Measurements from ENCODE around the gene DHRS4L2.
"Not testable (repeated sequence)": the region's sequence is repeated elsewhere in the genome, so short reads cannot be mapped to it uniquely, and the experiment has no call there.

Gene DHRS4L2

GRCh38 chr14:23977208-23977607, 11.5 kb upstream of the DHRS4L2 start:
- H3K9ac ChIP-seq (ENCODE audit: low read length); H3K4me2 ChIP-seq (ENCODE audit: low read depth, low read length, poor library complexity, severe bottlenecking); H3K9me2 ChIP-seq (replicated peaks; ENCODE audit: insufficient read depth, low read length); H3K4me3 ChIP-seq (ENCODE audit: insufficient read depth, low read length, poor library complexity, severe bottlenecking); H3K27ac ChIP-seq (ENCODE audit: low read depth, low read length); H3K79me2 ChIP-seq (ENCODE audit: insufficient read depth, low read length); H3K9me3 ChIP-seq (ENCODE audit: insufficient read depth, low read length); H2AFZ ChIP-seq (ENCODE audit: low read depth, low read length, severe bottlenecking); H3K36me3 ChIP-seq (ENCODE audit: low read length); H3F3A ChIP-seq (ENCODE audit: insufficient read depth); H3K27me3 ChIP-seq (ENCODE audit: low read length); H4K20me1 ChIP-seq (ENCODE audit: low read depth, low read length): not testable (repeated sequence)

DNA sequence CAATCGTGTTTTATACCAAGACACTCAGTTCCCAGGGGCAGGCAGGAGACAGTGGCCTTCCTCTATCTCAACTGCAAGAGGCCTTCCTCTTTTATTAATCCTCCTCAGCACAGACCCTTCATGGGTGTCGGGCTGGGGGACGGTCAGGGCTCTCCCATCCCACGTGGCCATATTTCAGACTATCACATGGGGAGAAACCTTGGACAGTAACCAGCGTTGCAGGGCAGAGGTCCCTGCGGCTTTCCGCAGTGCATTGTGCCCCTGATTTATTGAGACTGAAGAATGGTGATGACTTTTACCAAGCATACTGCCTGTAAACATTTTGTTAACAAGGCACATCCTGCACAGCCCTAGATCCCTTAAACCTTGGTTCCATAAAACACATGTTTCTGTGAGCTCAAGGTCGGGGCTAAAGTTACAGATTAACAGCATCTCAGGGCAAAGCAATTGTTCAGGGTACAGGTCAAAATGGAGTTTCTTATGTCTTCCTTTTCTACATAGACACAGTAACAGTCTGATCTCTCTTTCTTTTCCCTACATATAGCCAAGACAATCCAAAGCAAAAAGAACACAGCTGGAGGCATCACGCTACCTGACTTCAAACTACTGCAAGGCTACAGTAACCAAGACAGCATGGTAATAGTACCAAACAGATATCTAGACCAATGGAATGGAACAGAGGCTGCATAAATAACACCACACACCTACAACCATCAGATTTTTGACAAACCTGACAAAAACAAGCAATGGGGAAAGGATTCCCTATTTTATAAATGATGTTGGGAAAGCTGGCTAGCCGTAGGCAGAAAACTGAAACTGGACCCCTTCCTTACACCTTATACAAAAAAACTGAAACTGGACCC, 6.5 kb upstream of the DHRS4L2 start:
- H3K36me3 ChIP-seq (ENCODE audit: low read length); H3F3A ChIP-seq (ENCODE audit: insufficient read depth); H3K4me2 ChIP-seq (ENCODE audit: low read depth, low read length, poor library complexity, severe bottlenecking); H3K79me2 ChIP-seq (ENCODE audit: insufficient read depth, low read length); H2AFZ ChIP-seq (ENCODE audit: low read depth, low read length, severe bottlenecking); H3K9ac ChIP-seq (ENCODE audit: low read length); H3K27ac ChIP-seq (ENCODE audit: low read depth, low read length); H4K20me1 ChIP-seq (ENCODE audit: low read depth, low read length); H3K9me2 ChIP-seq (replicated peaks; ENCODE audit: insufficient read depth, low read length); H3K9me3 ChIP-seq (ENCODE audit: insufficient read depth, low read length); H3K27me3 ChIP-seq (ENCODE audit: low read length); H3K4me3 ChIP-seq (ENCODE audit: insufficient read depth, low read length, poor library complexity, severe bottlenecking): not testable (repeated sequence)

DNA sequence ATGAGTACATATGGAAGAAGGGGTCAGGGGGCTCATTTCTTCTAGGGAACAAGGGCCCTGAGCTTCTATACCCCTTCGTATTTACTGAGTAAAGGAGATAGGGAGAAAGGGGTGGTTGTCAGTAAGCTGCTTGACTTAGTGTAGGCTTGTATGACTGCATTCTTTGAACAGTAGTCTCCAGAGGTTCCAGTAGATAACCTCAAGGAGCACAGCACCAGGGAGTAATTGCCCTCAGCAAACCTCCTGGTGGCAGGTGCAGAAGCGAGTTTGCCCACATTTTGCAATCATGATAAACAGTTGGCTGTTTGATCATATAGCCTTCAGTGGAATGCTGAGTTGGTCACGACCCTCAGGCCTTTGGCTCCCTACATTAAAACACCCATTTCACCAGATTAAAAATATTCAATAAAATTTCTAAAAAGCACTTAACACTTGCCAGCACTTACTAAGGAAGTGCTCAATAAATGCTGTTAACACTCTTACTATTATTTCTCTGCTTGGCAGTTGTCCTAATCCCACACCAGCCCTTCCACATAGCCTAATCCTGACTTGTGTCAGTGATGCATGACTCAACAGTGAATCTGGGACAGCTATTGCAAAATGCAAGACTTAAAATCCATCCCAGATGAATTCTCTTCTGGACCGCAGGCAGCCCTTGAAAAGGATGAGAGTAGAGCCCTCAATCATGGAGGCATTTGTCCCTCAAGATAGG, 3.7 kb upstream of the DHRS4L2 start:
- TF ChIP-seq, protein P1, sequence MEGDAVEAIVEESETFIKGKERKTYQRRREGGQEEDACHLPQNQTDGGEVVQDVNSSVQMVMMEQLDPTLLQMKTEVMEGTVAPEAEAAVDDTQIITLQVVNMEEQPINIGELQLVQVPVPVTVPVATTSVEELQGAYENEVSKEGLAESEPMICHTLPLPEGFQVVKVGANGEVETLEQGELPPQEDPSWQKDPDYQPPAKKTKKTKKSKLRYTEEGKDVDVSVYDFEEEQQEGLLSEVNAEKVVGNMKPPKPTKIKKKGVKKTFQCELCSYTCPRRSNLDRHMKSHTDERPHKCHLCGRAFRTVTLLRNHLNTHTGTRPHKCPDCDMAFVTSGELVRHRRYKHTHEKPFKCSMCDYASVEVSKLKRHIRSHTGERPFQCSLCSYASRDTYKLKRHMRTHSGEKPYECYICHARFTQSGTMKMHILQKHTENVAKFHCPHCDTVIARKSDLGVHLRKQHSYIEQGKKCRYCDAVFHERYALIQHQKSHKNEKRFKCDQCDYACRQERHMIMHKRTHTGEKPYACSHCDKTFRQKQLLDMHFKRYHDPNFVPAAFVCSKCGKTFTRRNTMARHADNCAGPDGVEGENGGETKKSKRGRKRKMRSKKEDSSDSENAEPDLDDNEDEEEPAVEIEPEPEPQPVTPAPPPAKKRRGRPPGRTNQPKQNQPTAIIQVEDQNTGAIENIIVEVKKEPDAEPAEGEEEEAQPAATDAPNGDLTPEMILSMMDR (IDR thresholded peaks at IDR 0.05; ENCODE audit: insufficient read depth, low read length, poor library complexity, severe bottlenecking): no peak
- TF ChIP-seq EZH2phosphoT487 (conservative IDR thresholded peaks at IDR 0.05; ENCODE audit: low read length): no peak
- H3K4me2 ChIP-seq (ENCODE audit: low read depth, low read length, poor library complexity, severe bottlenecking): no peak overlapping the region
- H3K27ac ChIP-seq (ENCODE audit: low read depth, low read length): no peak overlapping the region
- H3K4me3 ChIP-seq (ENCODE audit: insufficient read depth, low read length, poor library complexity, severe bottlenecking): no peak overlapping the region
- no peaks in the 10 kb centered on the region for H3K9me3 ChIP-seq (ENCODE audit: insufficient read depth, low read length)
- H2AFZ ChIP-seq (ENCODE audit: low read depth, low read length, severe bottlenecking): no peak overlapping the region
- H3K9me2 ChIP-seq (replicated peaks; ENCODE audit: insufficient read depth, low read length): no peaks in the 10 kb centered on the region
- H3K36me3 ChIP-seq (ENCODE audit: low read length): no peaks in the 10 kb centered on the region
- H3K27me3 ChIP-seq (ENCODE audit: low read length): no peaks in the 10 kb centered on the region
- no peak overlapping the region for H3K9ac ChIP-seq (ENCODE audit: low read length)
- no peaks in the 10 kb centered on the region for H4K20me1 ChIP-seq (ENCODE audit: low read depth, low read length)
- no peaks in the 10 kb centered on the region for H3F3A ChIP-seq (ENCODE audit: insufficient read depth)
- H3K79me2 ChIP-seq (ENCODE audit: insufficient read depth, low read length): no peaks in the 10 kb centered on the region

- peak overlapping the region; percentile 38 for H3K4me2 ChIP-seq (ENCODE audit: low read depth, low read length, poor library complexity, severe bottlenecking)
- H3K4me3 ChIP-seq (ENCODE audit: insufficient read depth, low read length, poor library complexity, severe bottlenecking); H2AFZ ChIP-seq (ENCODE audit: low read depth, low read length, severe bottlenecking); H3K27ac ChIP-seq (ENCODE audit: low read depth, low read length); H4K20me1 ChIP-seq (ENCODE audit: low read depth, low read length); H3K9me2 ChIP-seq (replicated peaks; ENCODE audit: insufficient read depth, low read length); H3K27me3 ChIP-seq (ENCODE audit: low read length); H3K79me2 ChIP-seq (ENCODE audit: insufficient read depth, low read length); H3F3A ChIP-seq (ENCODE audit: insufficient read depth); H3K9me3 ChIP-seq (ENCODE audit: insufficient read depth, low read length); H3K36me3 ChIP-seq (ENCODE audit: low read length); H3K9ac ChIP-seq (ENCODE audit: low read length): not testable (repeated sequence)
Observed at GRCh38 chr14:23988223-23988606, 514 bp upstream of the DHRS4L2 start.

DNA sequence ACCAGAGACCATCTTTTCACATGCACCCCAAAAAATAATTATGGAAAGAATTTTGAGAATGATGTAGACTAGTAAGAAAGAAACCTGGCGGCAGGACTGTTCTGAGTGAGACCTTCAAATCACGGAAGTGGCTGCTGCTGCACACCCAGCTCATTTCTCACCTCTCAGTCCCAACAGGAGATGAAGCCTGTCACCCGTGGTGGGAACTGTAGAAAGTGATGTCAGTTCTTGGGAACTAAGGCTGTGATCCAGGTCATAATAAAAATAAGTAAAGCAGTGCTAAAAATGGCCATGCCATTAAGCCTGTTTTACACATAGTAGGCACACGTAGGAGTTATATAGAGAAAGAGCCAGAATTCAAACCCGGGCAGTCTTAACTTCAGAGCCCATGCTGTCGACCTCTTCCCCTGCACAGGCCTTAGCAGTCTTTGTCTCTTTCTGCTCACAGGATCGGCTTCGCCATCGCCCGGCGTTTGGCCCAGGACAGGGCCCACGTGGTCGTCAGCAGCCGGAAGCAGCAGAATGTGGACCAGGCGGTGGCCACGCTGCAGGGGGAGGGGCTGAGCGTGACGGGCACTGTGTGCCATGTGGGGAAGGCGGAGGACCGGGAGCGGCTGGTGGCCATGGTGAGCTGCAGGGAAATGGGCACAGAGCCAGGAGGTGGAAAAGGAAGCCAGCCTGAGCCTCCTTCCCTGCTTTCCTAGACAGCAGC, 1.2 kb downstream of the DHRS4L2 start:
- not testable (repeated sequence) for H3F3A ChIP-seq (ENCODE audit: insufficient read depth); H3K9ac ChIP-seq (ENCODE audit: low read length); H4K20me1 ChIP-seq (ENCODE audit: low read depth, low read length); H3K4me3 ChIP-seq (ENCODE audit: insufficient read depth, low read length, poor library complexity, severe bottlenecking); H3K27ac ChIP-seq (ENCODE audit: low read depth, low read length); H2AFZ ChIP-seq (ENCODE audit: low read depth, low read length, severe bottlenecking); H3K27me3 ChIP-seq (ENCODE audit: low read length); H3K4me2 ChIP-seq (ENCODE audit: low read depth, low read length, poor library complexity, severe bottlenecking); H3K9me2 ChIP-seq (replicated peaks; ENCODE audit: insufficient read depth, low read length); H3K36me3 ChIP-seq (ENCODE audit: low read length); H3K9me3 ChIP-seq (ENCODE audit: insufficient read depth, low read length); H3K79me2 ChIP-seq (ENCODE audit: insufficient read depth, low read length)

- not testable (repeated sequence) for H3F3A ChIP-seq (ENCODE audit: insufficient read depth); H3K9me3 ChIP-seq (ENCODE audit: insufficient read depth, low read length); H3K27ac ChIP-seq (ENCODE audit: low read depth, low read length); H2AFZ ChIP-seq (ENCODE audit: low read depth, low read length, severe bottlenecking); H3K9me2 ChIP-seq (replicated peaks; ENCODE audit: insufficient read depth, low read length); H3K4me3 ChIP-seq (ENCODE audit: insufficient read depth, low read length, poor library complexity, severe bottlenecking); H3K79me2 ChIP-seq (ENCODE audit: insufficient read depth, low read length); H3K4me2 ChIP-seq (ENCODE audit: low read depth, low read length, poor library complexity, severe bottlenecking); H3K27me3 ChIP-seq (ENCODE audit: low read length); H3K36me3 ChIP-seq (ENCODE audit: low read length); H4K20me1 ChIP-seq (ENCODE audit: low read depth, low read length); H3K9ac ChIP-seq (ENCODE audit: low read length)
Observed at GRCh38 chr14:23990961-23991360, 2.2 kb downstream of the DHRS4L2 start.

- not testable (repeated sequence) for H2AFZ ChIP-seq (ENCODE audit: low read depth, low read length, severe bottlenecking); H4K20me1 ChIP-seq (ENCODE audit: low read depth, low read length); H3K4me2 ChIP-seq (ENCODE audit: low read depth, low read length, poor library complexity, severe bottlenecking); H3K9me2 ChIP-seq (replicated peaks; ENCODE audit: insufficient read depth, low read length); H3F3A ChIP-seq (ENCODE audit: insufficient read depth); H3K79me2 ChIP-seq (ENCODE audit: insufficient read depth, low read length); H3K36me3 ChIP-seq (ENCODE audit: low read length); H3K27ac ChIP-seq (ENCODE audit: low read depth, low read length); H3K9ac ChIP-seq (ENCODE audit: low read length); H3K9me3 ChIP-seq (ENCODE audit: insufficient read depth, low read length); H3K4me3 ChIP-seq (ENCODE audit: insufficient read depth, low read length, poor library complexity, severe bottlenecking); H3K27me3 ChIP-seq (ENCODE audit: low read length)
Observed at GRCh38 chr14:23993042-23993441, 4.3 kb downstream of the DHRS4L2 start.

Measured in SU-DHL-6 (cell line).